Measurements from ENCODE around the gene LGALS8.
A peak's percentile ranks its signal among the peaks of the same experiment; 100 is the strongest.
"Not testable (repeated sequence)": the region's sequence is repeated elsewhere in the genome, so short reads cannot be mapped to it uniquely, and the experiment has no call there.

Gene LGALS8

GRCh38 chr1:236502579-236502971 lies 21.2 kb upstream of the LGALS8 start:
- H3K9me3 ChIP-seq (ENCODE audit: insufficient read depth, low read length), result no peaks in the 10 kb centered on the region
- no peaks in the 10 kb centered on the region for H3K27me3 ChIP-seq (ENCODE audit: insufficient read depth, insufficient read length)
- DNase-seq (ENCODE audit: low read depth, low spot score), result no peak
- H3K4me1 ChIP-seq (ENCODE audit: insufficient read depth, insufficient read length), result no peaks in the 10 kb centered on the region
- no peak for TF ChIP-seq YY1 (IDR thresholded peaks at IDR 0.05; ENCODE audit: insufficient read depth, insufficient read length)
- TF ChIP-seq ZNF274 (IDR thresholded peaks at IDR 0.05; ENCODE audit: low read depth, low read length), result no peak
- TF ChIP-seq SUZ12 (IDR thresholded peaks at IDR 0.05; ENCODE audit: extremely low read depth, insufficient read depth, insufficient read length), result no peak
- H3K9ac ChIP-seq (ENCODE audit: insufficient read length, low read depth), result no peak overlapping the region
- H3K36me3 ChIP-seq (ENCODE audit: insufficient read depth, insufficient read length, low read length), result no peaks in the 10 kb centered on the region
- H3K4me3 ChIP-seq (ENCODE audit: insufficient read length, low read depth), result no peak overlapping the region

GRCh38 chr1:236502972-236503639 lies 20.7 kb upstream of the LGALS8 start:
- no peaks in the 10 kb centered on the region for H3K9me3 ChIP-seq (ENCODE audit: insufficient read depth, low read length)
- peak; percentile 76 for DNase-seq (ENCODE audit: low read depth, low spot score)
- no peaks in the 10 kb centered on the region for H3K4me1 ChIP-seq (ENCODE audit: insufficient read depth, insufficient read length)
- H3K27me3 ChIP-seq (ENCODE audit: insufficient read depth, insufficient read length), result no peaks in the 10 kb centered on the region
- TF ChIP-seq YY1 (IDR thresholded peaks at IDR 0.05; ENCODE audit: insufficient read depth, insufficient read length), result no peak
- H3K36me3 ChIP-seq (ENCODE audit: insufficient read depth, insufficient read length, low read length), result no peaks in the 10 kb centered on the region
- peak overlapping the region; percentile 32 for H3K4me3 ChIP-seq (ENCODE audit: insufficient read length, low read depth)
- H3K9ac ChIP-seq (ENCODE audit: insufficient read length, low read depth), result peak overlapping the region; percentile 65

GRCh38 chr1:236504338-236504737 lies 19.4 kb upstream of the LGALS8 start:
- not testable (repeated sequence) for H3K27me3 ChIP-seq (ENCODE audit: insufficient read depth, insufficient read length); DNase-seq (ENCODE audit: low read depth, low spot score); H3K36me3 ChIP-seq (ENCODE audit: insufficient read depth, insufficient read length, low read length); H3K9ac ChIP-seq (ENCODE audit: insufficient read length, low read depth); H3K4me3 ChIP-seq (ENCODE audit: insufficient read length, low read depth); H3K4me1 ChIP-seq (ENCODE audit: insufficient read depth, insufficient read length); H3K9me3 ChIP-seq (ENCODE audit: insufficient read depth, low read length)

- H3K27me3 ChIP-seq (ENCODE audit: insufficient read depth, insufficient read length), result no peaks in the 10 kb centered on the region
- H3K4me1 ChIP-seq (ENCODE audit: insufficient read depth, insufficient read length), result no peaks in the 10 kb centered on the region
- H3K9me3 ChIP-seq (ENCODE audit: insufficient read depth, low read length), result no peaks in the 10 kb centered on the region
- no peaks in the 10 kb centered on the region for H3K36me3 ChIP-seq (ENCODE audit: insufficient read depth, insufficient read length, low read length)
- no peak for DNase-seq (ENCODE audit: low read depth, low spot score)
- H3K9ac ChIP-seq (ENCODE audit: insufficient read length, low read depth), result no peak overlapping the region
- no peak overlapping the region for H3K4me3 ChIP-seq (ENCODE audit: insufficient read length, low read depth)
- TF ChIP-seq SUZ12 (IDR thresholded peaks at IDR 0.05; ENCODE audit: extremely low read depth, insufficient read depth, insufficient read length), result no peak
- TF ChIP-seq ZNF274 (IDR thresholded peaks at IDR 0.05; ENCODE audit: low read depth, low read length), result no peak
- TF ChIP-seq YY1 (IDR thresholded peaks at IDR 0.05; ENCODE audit: insufficient read depth, insufficient read length), result no peak
These were observed 16.6 kb upstream of the LGALS8 start for GRCh38 chr1:236507022-236507700.

GRCh38 chr1:236508593-236509027 lies 15.2 kb upstream of the LGALS8 start:
- no peak overlapping the region for H3K4me3 ChIP-seq (ENCODE audit: insufficient read length, low read depth)
- DNase-seq (ENCODE audit: low read depth, low spot score), result no peak
- no peaks in the 10 kb centered on the region for H3K36me3 ChIP-seq (ENCODE audit: insufficient read depth, insufficient read length, low read length)
- no peak for TF ChIP-seq YY1 (IDR thresholded peaks at IDR 0.05; ENCODE audit: insufficient read depth, insufficient read length)
- no peak overlapping the region for H3K9ac ChIP-seq (ENCODE audit: insufficient read length, low read depth)
- H3K27me3 ChIP-seq (ENCODE audit: insufficient read depth, insufficient read length), result no peaks in the 10 kb centered on the region
- no peaks in the 10 kb centered on the region for H3K9me3 ChIP-seq (ENCODE audit: insufficient read depth, low read length)
- H3K4me1 ChIP-seq (ENCODE audit: insufficient read depth, insufficient read length), result no peaks in the 10 kb centered on the region

GRCh38 chr1:236509203-236509602 lies 14.6 kb upstream of the LGALS8 start:
- TF ChIP-seq YY1 (IDR thresholded peaks at IDR 0.05; ENCODE audit: insufficient read depth, insufficient read length) (no peak), ZNF274 (IDR thresholded peaks at IDR 0.05; ENCODE audit: low read depth, low read length) (no peak), SUZ12 (IDR thresholded peaks at IDR 0.05; ENCODE audit: extremely low read depth, insufficient read depth, insufficient read length) (no peak)
- H3K9ac ChIP-seq (ENCODE audit: insufficient read length, low read depth), result no peak overlapping the region
- H3K4me1 ChIP-seq (ENCODE audit: insufficient read depth, insufficient read length), result no peaks in the 10 kb centered on the region
- H3K4me3 ChIP-seq (ENCODE audit: insufficient read length, low read depth), result no peak overlapping the region
- H3K27me3 ChIP-seq (ENCODE audit: insufficient read depth, insufficient read length), result no peaks in the 10 kb centered on the region
- no peaks in the 10 kb centered on the region for H3K36me3 ChIP-seq (ENCODE audit: insufficient read depth, insufficient read length, low read length)
- H3K9me3 ChIP-seq (ENCODE audit: insufficient read depth, low read length), result no peaks in the 10 kb centered on the region
- no peak for DNase-seq (ENCODE audit: low read depth, low spot score)

- no peak for DNase-seq (ENCODE audit: low read depth, low spot score)
- TF ChIP-seq YY1 (IDR thresholded peaks at IDR 0.05; ENCODE audit: insufficient read depth, insufficient read length), result no peak
- no peak for TF ChIP-seq ZNF274 (IDR thresholded peaks at IDR 0.05; ENCODE audit: low read depth, low read length)
- no peak for TF ChIP-seq SUZ12 (IDR thresholded peaks at IDR 0.05; ENCODE audit: extremely low read depth, insufficient read depth, insufficient read length)
- Histone ChIP-seq H3K4me3 (ENCODE audit: insufficient read length, low read depth) (no peak overlapping the region), H3K27me3 (ENCODE audit: insufficient read depth, insufficient read length) (no peaks in the 10 kb centered on the region), H3K4me1 (ENCODE audit: insufficient read depth, insufficient read length) (no peaks in the 10 kb centered on the region), H3K9ac (ENCODE audit: insufficient read length, low read depth) (no peak overlapping the region), H3K36me3 (ENCODE audit: insufficient read depth, insufficient read length, low read length) (no peaks in the 10 kb centered on the region), H3K9me3 (ENCODE audit: insufficient read depth, low read length) (no peaks in the 10 kb centered on the region)
These were observed 14.0 kb upstream of the LGALS8 start for GRCh38 chr1:236509647-236510401.

Measured in NT2/D1 (cell line).